Parathyroid adenoma (tissue), 2 donors: Measurements from ENCODE around the gene RUNX2.

ENCODE experiments used
- H2AFZ ChIP-seq: fragments of 300-600 bp; sonication (generic); one replicate; pipeline ENCODE4 v1.7.0; 2017; ENCODE audit warnings: antibody characterized with exemption, mild to moderate bottlenecking
- H3K27ac ChIP-seq: fragments of 300-600 bp; sonication (generic); one replicate; pipeline ENCODE4 v1.7.0; 2017
- H3K27me3 ChIP-seq: fragments of 300-600 bp; sonication (generic); one replicate; pipeline ENCODE4 v1.7.0; 2017; ENCODE audit warnings: low read length; ENCODE audit not compliant: control insufficient read depth, insufficient read depth
- H3K36me3 ChIP-seq: fragments of 300-600 bp; sonication (generic); one replicate; pipeline ENCODE4 v1.7.0; 2017; ENCODE audit warnings: low read length; ENCODE audit not compliant: control insufficient read depth, insufficient read depth
- H3K4me1 ChIP-seq: fragments of 300-600 bp; sonication (generic); one replicate; pipeline ENCODE4 v1.7.0; 2017; ENCODE audit warnings: control low read depth
- H3K4me2 ChIP-seq: fragments of 300-600 bp; sonication (generic); one replicate; pipeline ENCODE4 v1.7.0; 2017; ENCODE audit warnings: low read length
- H3K4me3 ChIP-seq: fragments of 300-600 bp; sonication (generic); one replicate; pipeline ENCODE4 v1.7.0; 2017; ENCODE audit warnings: low read depth, low read length
- H3K79me2 ChIP-seq: fragments of 300-600 bp; sonication (generic); one replicate; pipeline ENCODE4 v1.7.0; 2017; ENCODE audit warnings: control low read depth
- H3K9ac ChIP-seq: fragments of 300-600 bp; sonication (generic); one replicate; pipeline ENCODE4 v1.7.0; 2017; ENCODE audit warnings: mild to moderate bottlenecking
- H3K9me3 ChIP-seq: fragments of 300-600 bp; sonication (generic); one replicate; pipeline ENCODE4 v1.7.0; 2017; ENCODE audit warnings: low read length; ENCODE audit not compliant: control insufficient read depth
- CTCF ChIP-seq: fragments of 300-600 bp; sonication (generic); IDR thresholded peaks from one replicate; pipeline ENCODE4 v1.7.0; 2017; ENCODE audit warnings: antibody characterized with exemption, mild to moderate bottlenecking
- donor health status: primary hyperparathyroidism.

RUNX2 gene

GRCh38 chr6:45687570-45687969, 359.4 kb downstream of the RUNX2 start:
- Histone ChIP-seq H3K79me2 (no peaks in the 10 kb centered on the region), H3K9me3 (no peaks in the 10 kb centered on the region), H2AFZ (no peak overlapping the region), H3K4me1 (no peaks in the 10 kb centered on the region), H3K4me3 (no peak overlapping the region), H3K4me2 (no peak overlapping the region), H3K27me3 (no peaks in the 10 kb centered on the region), H3K27ac (no peak overlapping the region), H3K9ac (no peak overlapping the region), H3K36me3 (no peaks in the 10 kb centered on the region)
- TF ChIP-seq CTCF: no peak

GRCh38 chr6:45688180-45688579, 360.1 kb downstream of the RUNX2 start:
- no peaks in the 10 kb centered on the region for H3K9me3 ChIP-seq
- H3K4me2 ChIP-seq: no peak overlapping the region
- H3K36me3 ChIP-seq: no peaks in the 10 kb centered on the region
- H3K9ac ChIP-seq: no peak overlapping the region
- TF ChIP-seq CTCF: no peak
- no peaks in the 10 kb centered on the region for H3K27me3 ChIP-seq
- H3K27ac ChIP-seq: no peak overlapping the region
- no peaks in the 10 kb centered on the region for H3K79me2 ChIP-seq
- H3K4me1 ChIP-seq: no peaks in the 10 kb centered on the region
- H2AFZ ChIP-seq: no peak overlapping the region
- no peak overlapping the region for H3K4me3 ChIP-seq

GRCh38 chr6:45689926-45690615, 361.9 kb downstream of the RUNX2 start:
- no peak for TF ChIP-seq CTCF
- Histone ChIP-seq H3K4me2 (no peak overlapping the region), H3K9ac (no peak overlapping the region)

GRCh38 chr6:45690846-45691245, 362.7 kb downstream of the RUNX2 start:
- Histone ChIP-seq H2AFZ (no peak overlapping the region), H3K9ac (no peak overlapping the region), H3K9me3 (no peaks in the 10 kb centered on the region), H3K27ac (no peak overlapping the region), H3K79me2 (no peaks in the 10 kb centered on the region), H3K27me3 (no peaks in the 10 kb centered on the region), H3K36me3 (no peaks in the 10 kb centered on the region), H3K4me3 (no peak overlapping the region), H3K4me1 (no peaks in the 10 kb centered on the region), H3K4me2 (no peak overlapping the region)
- no peak for TF ChIP-seq CTCF

More at GRCh38 chr6:45689926-45690615, 361.9 kb downstream of the RUNX2 start:
- Histone ChIP-seq H3K27me3 (no peaks in the 10 kb centered on the region), H3K9me3 (no peaks in the 10 kb centered on the region), H3K27ac (no peak overlapping the region), H3K4me3 (no peak overlapping the region), H3K79me2 (no peaks in the 10 kb centered on the region), H3K4me1 (no peaks in the 10 kb centered on the region), H2AFZ (no peak overlapping the region), H3K36me3 (no peaks in the 10 kb centered on the region)

DNA sequence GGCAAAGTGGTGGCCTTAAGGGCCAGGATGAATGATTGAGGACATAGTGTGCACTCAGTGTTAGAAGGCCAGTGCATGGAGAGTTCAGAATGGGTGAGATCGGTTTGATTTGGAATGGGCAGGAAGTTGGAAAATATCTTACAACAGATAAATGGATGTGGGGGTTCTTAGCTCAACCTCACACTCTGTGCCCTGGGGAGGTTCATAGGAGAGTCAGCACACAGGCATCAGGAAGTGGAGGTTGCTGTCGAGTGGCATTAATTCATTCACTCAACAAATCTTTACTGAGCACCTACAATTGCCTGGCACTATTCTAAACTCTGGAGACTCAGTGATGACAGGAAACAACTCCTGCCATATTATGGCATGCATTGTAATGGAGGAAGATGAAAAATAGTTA, 363.3 kb downstream of the RUNX2 start:
- no peak overlapping the region for H2AFZ ChIP-seq
- no peaks in the 10 kb centered on the region for H3K4me1 ChIP-seq
- no peak overlapping the region for H3K9ac ChIP-seq
- H3K79me2 ChIP-seq: no peaks in the 10 kb centered on the region
- no peaks in the 10 kb centered on the region for H3K36me3 ChIP-seq
- H3K4me2 ChIP-seq: no peak overlapping the region
- H3K4me3 ChIP-seq: no peak overlapping the region
- H3K9me3 ChIP-seq: no peaks in the 10 kb centered on the region
- TF ChIP-seq CTCF: no peak
- no peaks in the 10 kb centered on the region for H3K27me3 ChIP-seq
- H3K27ac ChIP-seq: no peak overlapping the region
